GM12875 (cell line): ENCODE data around the gene KLHL35.

Source experiments
- H3K4me3 ChIP-seq: one replicate; pipeline ENCODE4 v1.5.1; 2011; ENCODE audit warnings: low read depth, low read length, control low read depth
- TF ChIP-seq, protein P1 (sequence below): IDR thresholded peaks from 2 replicates; pipeline ENCODE4 v1.5.1; 2011; ENCODE audit warnings: low read depth, mild to moderate bottlenecking, control low read depth, inconsistent platforms, low read length, moderate library complexity, borderline replicate concordance; ENCODE audit not compliant: insufficient read depth

Gene KLHL35

DNA sequence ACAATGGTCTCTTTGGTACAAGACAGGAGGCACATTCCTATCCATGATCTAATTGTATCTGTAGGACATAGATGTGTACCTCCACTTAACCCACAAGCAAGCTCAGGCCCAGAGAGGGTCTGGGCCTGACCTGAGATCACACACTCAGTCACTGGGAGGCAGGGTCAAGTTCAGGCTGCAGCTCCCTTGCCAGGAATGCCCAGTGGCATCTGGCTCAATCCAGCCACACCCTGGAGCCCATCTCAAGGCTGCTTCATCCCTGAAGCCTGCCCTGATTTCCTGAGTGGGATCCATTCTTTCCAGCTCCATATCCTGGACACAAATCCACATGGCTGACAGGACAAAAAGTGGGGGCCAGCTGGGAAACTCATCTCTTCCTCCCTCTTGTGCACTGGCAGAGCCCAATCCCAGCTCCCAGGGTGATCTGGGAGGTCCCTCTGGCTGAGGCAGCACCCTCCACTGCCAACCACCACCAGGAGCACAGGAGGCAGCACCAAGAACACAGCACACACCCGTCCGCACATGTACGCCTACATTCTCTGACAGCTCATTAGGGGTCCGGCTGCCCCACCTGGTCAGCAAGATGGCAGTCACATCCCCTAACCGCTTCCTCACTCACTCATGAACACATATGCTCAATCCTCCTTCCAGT lies 39.2 kb upstream of the KLHL35 start:
- H3K4me3 ChIP-seq, result no peak overlapping the region

GRCh38 chr11:75471176-75471973 lies 38.4 kb upstream of the KLHL35 start:
- TF ChIP-seq, protein P1, sequence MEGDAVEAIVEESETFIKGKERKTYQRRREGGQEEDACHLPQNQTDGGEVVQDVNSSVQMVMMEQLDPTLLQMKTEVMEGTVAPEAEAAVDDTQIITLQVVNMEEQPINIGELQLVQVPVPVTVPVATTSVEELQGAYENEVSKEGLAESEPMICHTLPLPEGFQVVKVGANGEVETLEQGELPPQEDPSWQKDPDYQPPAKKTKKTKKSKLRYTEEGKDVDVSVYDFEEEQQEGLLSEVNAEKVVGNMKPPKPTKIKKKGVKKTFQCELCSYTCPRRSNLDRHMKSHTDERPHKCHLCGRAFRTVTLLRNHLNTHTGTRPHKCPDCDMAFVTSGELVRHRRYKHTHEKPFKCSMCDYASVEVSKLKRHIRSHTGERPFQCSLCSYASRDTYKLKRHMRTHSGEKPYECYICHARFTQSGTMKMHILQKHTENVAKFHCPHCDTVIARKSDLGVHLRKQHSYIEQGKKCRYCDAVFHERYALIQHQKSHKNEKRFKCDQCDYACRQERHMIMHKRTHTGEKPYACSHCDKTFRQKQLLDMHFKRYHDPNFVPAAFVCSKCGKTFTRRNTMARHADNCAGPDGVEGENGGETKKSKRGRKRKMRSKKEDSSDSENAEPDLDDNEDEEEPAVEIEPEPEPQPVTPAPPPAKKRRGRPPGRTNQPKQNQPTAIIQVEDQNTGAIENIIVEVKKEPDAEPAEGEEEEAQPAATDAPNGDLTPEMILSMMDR, result no peak
- no peak overlapping the region for H3K4me3 ChIP-seq

More for the DNA sequence above, 39.2 kb upstream of the KLHL35 start:
- TF ChIP-seq, protein P1, result no peak

DNA sequence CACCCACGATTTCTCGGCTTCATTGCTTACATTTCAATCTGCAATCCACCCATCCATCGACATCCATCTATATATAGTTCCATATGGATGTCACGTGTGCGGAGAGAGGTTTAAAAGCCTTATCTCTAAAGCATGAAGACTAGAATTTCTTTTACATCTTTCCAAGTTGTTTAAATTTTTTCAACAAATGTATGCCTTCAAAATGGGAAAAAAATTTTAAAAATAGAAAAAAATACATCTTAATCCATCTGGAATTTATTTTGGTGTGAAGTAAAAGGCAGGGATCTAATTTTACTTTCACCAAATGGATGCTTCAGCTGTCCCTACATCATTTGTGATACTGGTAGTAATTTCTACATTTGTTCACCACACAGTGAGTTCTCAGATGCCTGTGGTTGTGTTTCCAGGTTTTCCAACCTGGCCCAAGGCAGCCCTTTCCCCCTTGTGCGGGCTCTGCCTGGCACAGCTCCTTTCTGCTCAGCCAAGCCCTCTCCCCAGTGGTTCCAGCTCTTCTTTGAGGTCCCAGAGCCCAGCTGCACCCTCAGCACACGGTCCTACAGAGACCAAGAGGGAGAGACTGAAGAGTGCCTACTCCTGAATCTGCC lies 37.6 kb upstream of the KLHL35 start:
- no peak overlapping the region for H3K4me3 ChIP-seq

GRCh38 chr11:75469785-75470405 lies 36.9 kb upstream of the KLHL35 start:
- TF ChIP-seq, protein P1, result no peak

More for the DNA sequence above, 37.6 kb upstream of the KLHL35 start:
- TF ChIP-seq, protein P1, result no peak

GRCh38 chr11:75468534-75469340 lies 35.7 kb upstream of the KLHL35 start:
- H3K4me3 ChIP-seq, result no peak overlapping the region
- TF ChIP-seq, protein P1, result no peak

More at GRCh38 chr11:75469785-75470405, 36.9 kb upstream of the KLHL35 start:
- no peak overlapping the region for H3K4me3 ChIP-seq

DNA sequence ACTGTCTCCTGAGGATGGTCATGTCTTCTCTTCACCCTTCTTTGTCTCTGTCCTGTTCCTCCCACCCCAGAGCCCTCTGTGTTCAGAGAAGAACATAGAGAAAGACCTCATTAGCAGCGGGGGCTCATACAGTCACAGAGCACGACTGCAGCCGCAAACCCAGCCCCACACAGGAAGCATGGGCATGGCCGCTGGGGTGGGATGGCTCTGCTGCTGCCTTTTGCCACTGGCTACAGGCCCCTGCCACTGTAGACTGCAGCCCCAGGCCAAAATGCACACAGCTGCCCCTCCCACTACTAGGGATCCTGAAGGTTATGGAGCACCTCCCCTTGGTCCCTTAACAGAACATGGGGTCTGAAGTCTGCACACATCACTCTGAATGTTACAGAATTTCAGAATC lies 34.9 kb upstream of the KLHL35 start:
- no peak overlapping the region for H3K4me3 ChIP-seq
- TF ChIP-seq, protein P1, result no peak
